Caco-2 (cell line): ENCODE data around the gene TBC1D9B. TPM values are rescaled to one million over a fixed set of nuclear protein-coding genes. Genes with fewer than 3 reads are reported as not detected.

Experiments
- BruUV-seq: library from RNA; stranded (reverse); fragments of 400-500 nt; replicated peaks from 2 replicates; lab custom pipeline; 2021; lab: Mats Ljungman, UMichigan
- CTCF ChIA-PET: fragments of 300-600 bp; sonication (Branson Sonifier 250); formaldehyde crosslinking; loops from one replicate; lab custom pipeline; 2022; ENCODE audit warnings: antibody characterized with exemption; lab: Charles Lee
- POLR2A ChIA-PET: fragments of 300-600 bp; sonication (Branson Sonifier 250); formaldehyde crosslinking; loops from one replicate; lab custom pipeline; 2022; ENCODE audit warnings: antibody characterized with exemption; lab: Charles Lee
- DNase-seq, 2 experiments: peaks; one replicate each; pipeline versions ENCODE4 v3.0.0 to v3.0.0-alpha.2; 2020 to 2022
- H3K27me3 ChIP-seq: replicated peaks from 2 replicates; pipeline ENCODE4 v1.6.0; 2011; ENCODE audit warnings: low read length; ENCODE audit not compliant: control insufficient read depth, insufficient read depth
- H3K36me3 ChIP-seq: 2 replicates; pipeline ENCODE4 v1.5.1; 2011; ENCODE audit warnings: low read length; ENCODE audit not compliant: control insufficient read depth, insufficient read depth
- H3K4me1 ChIP-seq: fragments of 250-450 bp; sonication (Bioruptor Pico); 2 replicates; pipeline ENCODE4 v1.5.1; 2020; ENCODE audit warnings: mild to moderate bottlenecking
- H3K4me3 ChIP-seq: 2 replicates; pipeline ENCODE4 v1.5.1; 2011; ENCODE audit warnings: low read depth, mild to moderate bottlenecking, control low read depth, low read length
- H3K9me3 ChIP-seq: fragments of 250-450 bp; sonication (Bioruptor Pico); 2 replicates; pipeline ENCODE4 v1.5.1; 2020; ENCODE audit warnings: mild to moderate bottlenecking, moderate library complexity
- H3K27ac Mint-ChIP-seq: one replicate; pipeline ENCODE4 v1.8.0; 2022; ENCODE audit warnings: mixed read lengths; ENCODE audit not compliant: unreplicated experiment
- H3K27me3 Mint-ChIP-seq: one replicate; pipeline ENCODE4 v1.8.0; 2022; ENCODE audit warnings: mixed read lengths; ENCODE audit not compliant: insufficient read depth, unreplicated experiment
- H3K36me3 Mint-ChIP-seq: one replicate; pipeline ENCODE4 v1.8.0; 2022; ENCODE audit warnings: mild to moderate bottlenecking, mixed read lengths; ENCODE audit not compliant: insufficient read depth, unreplicated experiment
- H3K4me1 Mint-ChIP-seq: one replicate; pipeline ENCODE4 v1.8.0; 2022; ENCODE audit warnings: low read depth, mixed read lengths; ENCODE audit not compliant: unreplicated experiment
- H3K4me3 Mint-ChIP-seq: one replicate; pipeline ENCODE4 v1.8.0; 2022; ENCODE audit warnings: mild to moderate bottlenecking, moderate library complexity, mixed read lengths; ENCODE audit not compliant: unreplicated experiment
- H3K9me3 Mint-ChIP-seq: one replicate; pipeline ENCODE4 v1.8.0; 2022; ENCODE audit warnings: mixed read lengths; ENCODE audit not compliant: unreplicated experiment
- CTCF ChIP-seq, 2 experiments: fragments of 200-600 bp in 1 of 2; IDR thresholded peaks; 1 replicate in 1 of 2; 2 replicates in 1 of 2; pipeline versions ENCODE4 v1.5.1 to v1.8.0; 2011 to 2022; ENCODE audit warnings: antibody characterized with exemption in 1 of 2, control low read depth in 1 of 2, inconsistent platforms in 1 of 2, low read depth in 1 of 2, low read length in 1 of 2, mild to moderate bottlenecking in 1 of 2, moderate library complexity in 1 of 2; ENCODE audit not compliant: insufficient read depth in 1 of 2, severe bottlenecking in 1 of 2, unreplicated experiment in 1 of 2
- intact Hi-C: fragments of 100-400 bp; cut with micrococcal nuclease; formaldehyde crosslinking; loops from one replicate; pipeline ENCODE4 v1.10.0; 2022; ENCODE audit not compliant: unreplicated experiment
- total RNA-seq: library from RNA; stranded (reverse); gene quantifications from 2 replicates; pipeline ENCODE4 v1.2.3, GENCODE V29; 2022

The TBC1D9B gene
- total RNA-seq, 1 experiment from 2014 or later = 107 TPM

GRCh38 chr5:179817890-179818745 lies 89.6 kb downstream of the TBC1D9B start:
- peak overlapping the region; percentile 38 for H3K4me3 ChIP-seq
- CTCF ChIA-PET = no interaction called here

GRCh38 chr5:179817470-179817840 lies 90.2 kb downstream of the TBC1D9B start:
- H3K9me3 Mint-ChIP-seq = no peaks in the 10 kb centered on the region
- H3K4me1 ChIP-seq = peaks cover 31% of the 10 kb centered on the region
- H3K4me3 ChIP-seq = no peak overlapping the region
- BruUV-seq = no TSS peak
- CTCF ChIA-PET = no interaction called here
- peak overlapping the region; percentile 94 for H3K27ac Mint-ChIP-seq
- H3K36me3 ChIP-seq = peaks cover 7% of the 10 kb centered on the region
- H3K27me3 Mint-ChIP-seq = no peaks in the 10 kb centered on the region
- DNase-seq = no peak
- no peaks in the 10 kb centered on the region for H3K9me3 ChIP-seq
- H3K27me3 ChIP-seq = no peaks in the 10 kb centered on the region
- POLR2A ChIA-PET = no interaction called here
- H3K4me3 Mint-ChIP-seq = no peak overlapping the region
- H3K4me1 Mint-ChIP-seq = peaks cover 24% of the 10 kb centered on the region
- intact Hi-C loops = loop anchor here (10.0 kb wide), 1 partner anchor 193 kb away; the partner anchor contains the start of gene HNRNPH1
- H3K36me3 Mint-ChIP-seq = peaks cover 72% of the 10 kb centered on the region
- no peak for TF ChIP-seq CTCF (IDR thresholded peaks at IDR 0.05; ENCODE audit: insufficient read depth in 1 of 2, low read depth in 1 of 2, low read length in 1 of 2, severe bottlenecking in 1 of 2, unreplicated experiment in 1 of 2)

More at GRCh38 chr5:179817890-179818745, 89.6 kb downstream of the TBC1D9B start:
- no peak for DNase-seq
- no peak for TF ChIP-seq CTCF (IDR thresholded peaks at IDR 0.05; ENCODE audit: insufficient read depth in 1 of 2, low read depth in 1 of 2, low read length in 1 of 2, severe bottlenecking in 1 of 2, unreplicated experiment in 1 of 2)
- Mint-ChIP-seq H3K27ac (peak overlapping the region; percentile 94), H3K4me1 (peaks cover 29% of the 10 kb centered on the region), H3K36me3 (peaks cover 72% of the 10 kb centered on the region), H3K4me3 (peak overlapping the region; percentile 88), H3K27me3 (no peaks in the 10 kb centered on the region), H3K9me3 (no peaks in the 10 kb centered on the region)
- Histone ChIP-seq H3K27me3 (no peaks in the 10 kb centered on the region), H3K9me3 (no peaks in the 10 kb centered on the region), H3K4me1 (peaks cover 37% of the 10 kb centered on the region), H3K36me3 (peaks cover 8% of the 10 kb centered on the region)
- POLR2A ChIA-PET = interaction anchor here (0.6 kb wide), 1 partner anchor 14 kb away, joined by 9 read pairs; no protein-coding TSS in a partner anchor
- BruUV-seq = TSS peak; percentile 61
- intact Hi-C loops = loop anchor here (2.0 to 10.0 kb wide), 2 partner anchors 41 to 193 kb away; partner anchors contain the start of genes HNRNPH1 and MRNIP

GRCh38 chr5:179816796-179817469 lies 90.8 kb downstream of the TBC1D9B start:
- H3K4me1 ChIP-seq = peaks cover 25% of the 10 kb centered on the region
- H3K27me3 Mint-ChIP-seq = no peaks in the 10 kb centered on the region
- intact Hi-C loops = loop anchor here (10.0 kb wide), 1 partner anchor 192 kb away; the partner anchor contains the start of gene HNRNPH1
- DNase-seq = no peak
- peaks cover 20% of the 10 kb centered on the region for H3K4me1 Mint-ChIP-seq
- no peaks in the 10 kb centered on the region for H3K27me3 ChIP-seq
- no peak overlapping the region for H3K27ac Mint-ChIP-seq
- no peak overlapping the region for H3K4me3 Mint-ChIP-seq
- H3K9me3 ChIP-seq = no peaks in the 10 kb centered on the region
- no peak for TF ChIP-seq CTCF (IDR thresholded peaks at IDR 0.05; ENCODE audit: insufficient read depth in 1 of 2, low read depth in 1 of 2, low read length in 1 of 2, severe bottlenecking in 1 of 2, unreplicated experiment in 1 of 2)
- peaks cover 72% of the 10 kb centered on the region for H3K36me3 Mint-ChIP-seq
- peaks cover 7% of the 10 kb centered on the region for H3K36me3 ChIP-seq
- H3K9me3 Mint-ChIP-seq = no peaks in the 10 kb centered on the region
- CTCF ChIA-PET = no interaction called here
- no peak overlapping the region for H3K4me3 ChIP-seq
- POLR2A ChIA-PET = no interaction called here
- BruUV-seq = no TSS peak
